ENCODE data around the gene TUBG2.

Gene TUBG2

GRCh38 chr17:42698736-42699414, 39.8 kb downstream of the TUBG2 start:
- H3K27ac ChIP-seq, result peak overlapping the region; percentile 59
- DNase-seq (ENCODE audit: low spot score), result peak; percentile 52
- TF ChIP-seq CTCF (conservative IDR thresholded peaks at IDR 0.05; ENCODE audit: low read depth), result no peak
- ChIA-PET CTCF (interaction anchor here (0.6 to 1.0 kb wide), 2 partner anchors 120 to 675 kb away, joined by 3 to 4 read pairs; no protein-coding TSS in a partner anchor), POLR2A (ENCODE audit: low non-redundant PET) (interaction anchor here (0.6 kb wide), 1 partner anchor 9 kb away, joined by 4 read pairs; no protein-coding TSS in a partner anchor)

- no peak for TF ChIP-seq CTCF (conservative IDR thresholded peaks at IDR 0.05; ENCODE audit: low read depth)
- no peak for DNase-seq (ENCODE audit: low spot score)
- ChIA-PET CTCF (interaction anchor here (1.0 kb wide), 1 partner anchor 121 kb away, joined by 4 read pairs; no protein-coding TSS in a partner anchor), POLR2A (ENCODE audit: low non-redundant PET) (no interaction called here)
- peak overlapping the region; percentile 59 for H3K27ac ChIP-seq
These were observed 40.3 kb downstream of the TUBG2 start for GRCh38 chr17:42699415-42699740.

GRCh38 chr17:42700586-42701289, 41.7 kb downstream of the TUBG2 start:
- ChIA-PET POLR2A (ENCODE audit: low non-redundant PET) (no interaction called here), CTCF (interaction anchor here (0.6 kb wide), 1 partner anchor 123 kb away, joined by 3 read pairs; the partner anchor contains the start of gene BECN1)
- TF ChIP-seq CTCF (conservative IDR thresholded peaks at IDR 0.05; ENCODE audit: low read depth), result no peak
- no peak for DNase-seq (ENCODE audit: low spot score)
- no peak overlapping the region; the same call in 1 of the 2 replicates for H3K27ac ChIP-seq

GRCh38 chr17:42702446-42702845, 43.4 kb downstream of the TUBG2 start:
- DNase-seq (ENCODE audit: low spot score), result no peak
- ChIA-PET POLR2A (ENCODE audit: low non-redundant PET) (no interaction called here), CTCF (no interaction called here)
- TF ChIP-seq CTCF (conservative IDR thresholded peaks at IDR 0.05; ENCODE audit: low read depth), result no peak
- H3K27ac ChIP-seq, result no peak overlapping the region; the same call in 1 of the 2 replicates

- ChIA-PET POLR2A (ENCODE audit: low non-redundant PET) (no interaction called here), CTCF (interaction anchor here (0.7 kb wide), 1 partner anchor 150 kb away, joined by 3 read pairs; no protein-coding TSS in a partner anchor)
- no peak overlapping the region for H3K27ac ChIP-seq
- no peak for TF ChIP-seq CTCF (conservative IDR thresholded peaks at IDR 0.05; ENCODE audit: low read depth)
- no peak for DNase-seq (ENCODE audit: low spot score)
These were observed 45.4 kb downstream of the TUBG2 start for GRCh38 chr17:42704490-42704836.

GRCh38 chr17:42704837-42705494, 45.9 kb downstream of the TUBG2 start:
- CTCF ChIA-PET, result no interaction called here

More at GRCh38 chr17:42704837-42705494, 45.9 kb downstream of the TUBG2 start:
- H3K27ac ChIP-seq, result no peak overlapping the region
- no peak for TF ChIP-seq CTCF (conservative IDR thresholded peaks at IDR 0.05; ENCODE audit: low read depth)
- POLR2A ChIA-PET (ENCODE audit: low non-redundant PET), result no interaction called here
- no peak for DNase-seq (ENCODE audit: low spot score)
